Natural killer cell (primary cell): ENCODE data around the gene GASK1A. TPM values are rescaled to one million over a fixed set of nuclear protein-coding genes. Genes with fewer than 3 reads are reported as not detected.

Experiments used
- ATAC-seq, 3 donors: fragments of 150-1000 bp in 2 of 3; fragments of 200-7000 bp in 1 of 3; cut with Tn5 transposase; 1 replicate in 1 of 3; 2 replicates in 2 of 3; pipeline ENCODE4 v1.10.0; 2021; ENCODE audit warnings: mild to moderate bottlenecking in 2 of 3, moderate library complexity in 2 of 3
- DNase-seq, 2 donors: peaks; one replicate each; pipeline versions ENCODE4 v3.0.0 to v3.0.0-alpha.2; 2013 to 2021; ENCODE audit warnings: mixed read lengths in 1 of 2
- H3K27ac ChIP-seq: one replicate; pipeline ENCODE4 v1.5.1; 2013; ENCODE audit warnings: mild to moderate bottlenecking, low read length
- H3K27me3 ChIP-seq: one replicate; pipeline ENCODE4 v1.6.1; 2013; ENCODE audit warnings: low read length; ENCODE audit not compliant: control insufficient read depth, insufficient read depth
- H3K36me3 ChIP-seq: one replicate; pipeline ENCODE4 v1.6.1; 2013; ENCODE audit warnings: low read length; ENCODE audit not compliant: control insufficient read depth, insufficient read depth
- H3K4me1 ChIP-seq: one replicate; pipeline ENCODE4 v1.6.1; 2013; ENCODE audit warnings: low read length; ENCODE audit not compliant: control insufficient read depth, insufficient read depth
- H3K4me3 ChIP-seq: one replicate; pipeline ENCODE4 v1.5.1; 2013; ENCODE audit warnings: low read length
- H3K9me3 ChIP-seq: one replicate; pipeline ENCODE4 v1.6.1; 2013; ENCODE audit warnings: low read length; ENCODE audit not compliant: control insufficient read depth, insufficient read depth
- H3K27ac Mint-ChIP-seq, 2 donors: one replicate each; pipeline ENCODE4 v1.8.0; 2022; ENCODE audit warnings: mild to moderate bottlenecking in 2 of 2, mixed read lengths in 2 of 2, moderate library complexity in 1 of 2
- H3K27me3 Mint-ChIP-seq, 2 donors: one replicate each; pipeline ENCODE4 v1.8.0; 2022; ENCODE audit warnings: low read depth in 2 of 2, mixed read lengths in 2 of 2
- H3K36me3 Mint-ChIP-seq: one replicate; pipeline ENCODE4 v1.8.0; 2022; ENCODE audit warnings: mixed read lengths
- H3K4me1 Mint-ChIP-seq, 2 donors: one replicate each; pipeline ENCODE4 v1.8.0; 2022; ENCODE audit warnings: mixed read lengths in 2 of 2
- H3K4me3 Mint-ChIP-seq: one replicate; pipeline ENCODE4 v1.8.0; 2022; ENCODE audit warnings: mild to moderate bottlenecking, moderate library complexity, mixed read lengths
- H3K9me3 Mint-ChIP-seq, 2 donors: one replicate each; pipeline ENCODE4 v1.8.0; 2022; ENCODE audit warnings: mixed read lengths in 2 of 2
- WGBS: methylation state at CpG from one replicate; pipeline ENCODE4 v1.1.7; 2013; ENCODE audit warnings: missing lambda C conversion rate; ENCODE audit not compliant: insufficient coverage; 5-methylcytosine and 5-hydroxymethylcytosine counted together
- intact Hi-C: fragments of 100-400 bp; cut with micrococcal nuclease; formaldehyde crosslinking; loops from one replicate; pipeline ENCODE4 v1.14.2; 2022
- total RNA-seq, 4 donors: library from RNA; stranded (reverse); fragments of 120-200 nt in 1 of 4; gene quantifications; one replicate each; pipeline versions ENCODE4 v1.2.3 to v1.2.4, GENCODE V29; 2013 to 2022
- TF ChIP-seq, protein P1 (sequence below): fragments of 200-600 bp; IDR thresholded peaks from one replicate; pipeline ENCODE4 v1.8.0; 2022; ENCODE audit warnings: antibody characterized with exemption

Gene GASK1A
- total RNA-seq, 3 donors from 2014 or later (not counting 1 experiment from before 2014, with no cell fraction given) = 0.12 to 0.34 TPM; not detected in 1

DNA sequence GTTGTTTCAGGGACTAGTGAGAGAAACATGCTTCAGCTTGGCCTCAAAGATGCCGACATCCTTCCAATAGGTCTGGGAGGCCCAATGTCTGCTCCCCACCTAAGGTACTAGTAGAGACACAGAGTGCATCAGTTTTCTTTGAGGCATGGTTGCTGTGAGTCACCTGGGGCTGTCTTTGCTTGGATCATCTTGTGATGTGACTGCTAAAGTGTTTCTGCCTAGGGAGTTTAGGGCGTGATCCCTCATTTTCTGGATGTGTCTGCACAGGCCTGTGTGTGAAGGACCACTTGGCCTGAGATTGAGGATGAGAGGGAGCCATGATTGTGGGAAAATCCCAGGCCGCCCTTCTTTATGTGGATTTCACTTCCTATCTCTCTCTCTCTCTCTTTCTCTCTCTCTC lies 4.8 kb downstream of the GASK1A start:
- peaks cover 2 to 4% of the 10 kb centered on the region in 2 donors for H3K4me1 Mint-ChIP-seq
- Histone ChIP-seq H3K27ac (no peak overlapping the region), H3K36me3 (no peaks in the 10 kb centered on the region), H3K9me3 (no peaks in the 10 kb centered on the region), H3K27me3 (peaks cover 10% of the 10 kb centered on the region), H3K4me1 (peaks cover 8% of the 10 kb centered on the region), H3K4me3 (no peak overlapping the region)
- intact Hi-C loops = no loop called here
- ATAC-seq = no peak
- 88% methylated on average over 3 of the region's 3 CpGs for WGBS
- H3K27me3 Mint-ChIP-seq = peaks cover 24 to 35% of the 10 kb centered on the region in 2 donors
- H3K36me3 Mint-ChIP-seq = no peaks in the 10 kb centered on the region
- no peak overlapping the region for H3K4me3 Mint-ChIP-seq
- TF ChIP-seq, protein P1, sequence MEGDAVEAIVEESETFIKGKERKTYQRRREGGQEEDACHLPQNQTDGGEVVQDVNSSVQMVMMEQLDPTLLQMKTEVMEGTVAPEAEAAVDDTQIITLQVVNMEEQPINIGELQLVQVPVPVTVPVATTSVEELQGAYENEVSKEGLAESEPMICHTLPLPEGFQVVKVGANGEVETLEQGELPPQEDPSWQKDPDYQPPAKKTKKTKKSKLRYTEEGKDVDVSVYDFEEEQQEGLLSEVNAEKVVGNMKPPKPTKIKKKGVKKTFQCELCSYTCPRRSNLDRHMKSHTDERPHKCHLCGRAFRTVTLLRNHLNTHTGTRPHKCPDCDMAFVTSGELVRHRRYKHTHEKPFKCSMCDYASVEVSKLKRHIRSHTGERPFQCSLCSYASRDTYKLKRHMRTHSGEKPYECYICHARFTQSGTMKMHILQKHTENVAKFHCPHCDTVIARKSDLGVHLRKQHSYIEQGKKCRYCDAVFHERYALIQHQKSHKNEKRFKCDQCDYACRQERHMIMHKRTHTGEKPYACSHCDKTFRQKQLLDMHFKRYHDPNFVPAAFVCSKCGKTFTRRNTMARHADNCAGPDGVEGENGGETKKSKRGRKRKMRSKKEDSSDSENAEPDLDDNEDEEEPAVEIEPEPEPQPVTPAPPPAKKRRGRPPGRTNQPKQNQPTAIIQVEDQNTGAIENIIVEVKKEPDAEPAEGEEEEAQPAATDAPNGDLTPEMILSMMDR = no peak
- H3K27ac Mint-ChIP-seq = no peak overlapping the region
- no peaks in the 10 kb centered on the region for H3K9me3 Mint-ChIP-seq
- no peak for DNase-seq

DNA sequence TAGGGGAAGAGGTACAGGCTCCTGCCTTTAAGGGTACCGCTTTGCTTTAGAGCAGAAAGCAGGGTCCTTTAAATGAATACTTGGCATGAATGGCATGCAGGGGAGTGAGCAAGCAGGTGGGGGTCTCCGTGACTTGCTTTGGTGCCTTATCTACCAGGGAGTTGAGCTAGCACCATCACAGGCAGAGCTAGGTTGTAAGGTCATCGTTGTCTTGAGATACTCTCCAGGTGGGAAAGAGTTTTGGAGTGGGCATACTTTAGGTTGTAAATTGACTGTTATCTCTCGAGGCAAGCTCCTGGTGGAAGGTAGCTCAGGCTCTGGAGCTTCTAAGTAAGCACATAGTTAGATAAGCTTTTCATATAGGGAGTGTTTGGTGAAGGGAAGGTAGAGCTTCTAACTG lies 5.6 kb downstream of the GASK1A start:
- 66% methylated on average over 4 of the region's 4 CpGs for WGBS
- peaks cover 21 to 33% of the 10 kb centered on the region in 2 donors for H3K27me3 Mint-ChIP-seq
- Histone ChIP-seq H3K4me3 (no peak overlapping the region), H3K27me3 (peaks cover 8% of the 10 kb centered on the region), H3K9me3 (no peaks in the 10 kb centered on the region), H3K36me3 (no peaks in the 10 kb centered on the region), H3K27ac (no peak overlapping the region), H3K4me1 (peaks cover 2% of the 10 kb centered on the region)
- H3K36me3 Mint-ChIP-seq = no peaks in the 10 kb centered on the region
- no peak for DNase-seq
- no peak overlapping the region for H3K27ac Mint-ChIP-seq
- H3K9me3 Mint-ChIP-seq = no peaks in the 10 kb centered on the region
- no peak for ATAC-seq
- TF ChIP-seq, protein P1 = no peak
- H3K4me1 Mint-ChIP-seq = no peaks in the 10 kb centered on the region
- H3K4me3 Mint-ChIP-seq = no peak overlapping the region
- intact Hi-C loops = no loop called here

DNA sequence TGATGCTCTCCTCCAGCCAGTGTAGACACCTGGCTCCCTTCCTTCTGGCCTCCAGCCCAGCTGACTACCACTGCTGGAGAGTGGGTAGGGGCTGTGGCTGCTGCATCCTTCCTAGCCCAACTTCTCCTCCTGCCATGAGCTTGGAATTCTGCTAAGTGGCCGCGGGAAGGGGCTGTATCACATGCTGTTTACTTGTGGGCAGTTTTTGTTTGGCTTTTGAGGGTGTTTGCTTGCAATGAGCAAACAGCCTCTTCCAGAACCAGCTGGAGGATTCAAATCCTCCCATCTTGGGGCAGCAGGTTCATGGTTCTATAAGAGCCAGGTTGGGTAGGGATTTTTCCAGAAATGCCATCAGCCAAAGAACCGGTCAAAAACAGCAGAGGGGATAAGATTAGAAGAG lies 9.0 kb downstream of the GASK1A start:
- Mint-ChIP-seq H3K9me3 (no peaks in the 10 kb centered on the region), H3K27ac (no peak overlapping the region), H3K36me3 (no peaks in the 10 kb centered on the region), H3K4me1 (no peaks in the 10 kb centered on the region), H3K27me3 (peaks cover 6 to 11% of the 10 kb centered on the region in 2 donors), H3K4me3 (no peak overlapping the region)
- Histone ChIP-seq H3K4me3 (no peak overlapping the region), H3K9me3 (no peaks in the 10 kb centered on the region), H3K27me3 (no peaks in the 10 kb centered on the region), H3K36me3 (no peaks in the 10 kb centered on the region), H3K4me1 (no peaks in the 10 kb centered on the region), H3K27ac (no peak overlapping the region)
- no peak for DNase-seq
- intact Hi-C loops = no loop called here
- TF ChIP-seq, protein P1 = no peak
- ATAC-seq = no peak
- WGBS = 97% methylated on average over 1 of the region's 3 CpGs

DNA sequence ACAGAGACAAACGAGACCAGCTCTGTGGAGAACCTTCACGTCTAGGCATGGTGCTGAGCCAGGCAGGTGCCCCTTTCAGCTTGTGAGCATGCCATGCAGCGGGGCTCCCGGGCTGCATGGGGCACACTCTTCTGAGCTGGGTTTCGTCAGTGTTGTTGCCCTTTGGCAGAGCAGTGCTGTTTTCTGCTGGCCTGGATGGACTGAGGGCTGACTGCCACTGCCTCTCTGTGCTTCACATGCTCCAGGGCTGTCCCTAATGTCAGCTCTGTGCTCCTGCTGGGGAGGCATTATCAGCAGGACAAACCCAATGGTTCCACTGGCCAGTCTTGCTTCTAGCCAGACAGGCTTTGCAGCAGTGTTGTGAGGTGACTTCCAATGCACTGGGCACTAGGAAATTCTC lies 9.5 kb downstream of the GASK1A start:
- DNase-seq (no peak), ATAC-seq (no peak)
- no peaks in the 10 kb centered on the region for H3K9me3 ChIP-seq
- Mint-ChIP-seq H3K4me3 (no peak overlapping the region), H3K27me3 (peaks cover 6 to 11% of the 10 kb centered on the region in 2 donors), H3K9me3 (no peaks in the 10 kb centered on the region), H3K27ac (no peak overlapping the region), H3K4me1 (no peaks in the 10 kb centered on the region), H3K36me3 (no peaks in the 10 kb centered on the region)
- no peaks in the 10 kb centered on the region for H3K27me3 ChIP-seq
- no peaks in the 10 kb centered on the region for H3K4me1 ChIP-seq
- no peak overlapping the region for H3K4me3 ChIP-seq
- no peaks in the 10 kb centered on the region for H3K36me3 ChIP-seq
- 90% methylated on average over 5 of the region's 5 CpGs for WGBS
- TF ChIP-seq, protein P1 = no peak
- no peak overlapping the region for H3K27ac ChIP-seq
- intact Hi-C loops = no loop called here
